Neural progenitor cell (in vitro differentiated cells): ENCODE results near the gene CD276. TPM values are rescaled to one million over a fixed set of nuclear protein-coding genes. Genes with fewer than 3 reads are reported as not detected.

Source experiments
- DNase-seq: peaks from one replicate; pipeline ENCODE4 v3.0.0-alpha.2; 2016; ENCODE audit warnings: low spot score
- H2AFZ ChIP-seq: fragments of 200-600 bp; sonication (generic); replicated peaks from 2 replicates; pipeline ENCODE4 v1.6.1; 2016; ENCODE audit warnings: antibody characterized with exemption
- H3F3A ChIP-seq: fragments of 200-600 bp; sonication (generic); 2 replicates; pipeline ENCODE4 v1.6.1; 2016; ENCODE audit warnings: antibody characterized with exemption, low read depth
- H3K27ac ChIP-seq: fragments of 200-600 bp; sonication (generic); 2 replicates; pipeline ENCODE4 v1.5.1; 2016; ENCODE audit warnings: mild to moderate bottlenecking
- H3K27me3 ChIP-seq: fragments of 200-600 bp; sonication (generic); 2 replicates; pipeline ENCODE4 v1.6.1; 2016; ENCODE audit warnings: mild to moderate bottlenecking, moderate library complexity
- H3K36me3 ChIP-seq: fragments of 200-600 bp; sonication (generic); 2 replicates; pipeline ENCODE4 v1.5.1; 2016
- H3K4me1 ChIP-seq: fragments of 200-600 bp; sonication (generic); 2 replicates; pipeline ENCODE4 v1.6.1; 2016; ENCODE audit warnings: mixed run types
- H3K4me2 ChIP-seq: fragments of 200-600 bp; sonication (generic); 2 replicates; pipeline ENCODE4 v1.6.1; 2016
- H3K4me3 ChIP-seq: fragments of 200-600 bp; sonication (generic); 2 replicates; pipeline ENCODE4 v1.5.1; 2016
- H3K79me2 ChIP-seq: fragments of 200-600 bp; sonication (generic); 2 replicates; pipeline ENCODE4 v1.6.1; 2016; ENCODE audit warnings: low read depth
- H3K9ac ChIP-seq: fragments of 200-600 bp; sonication (generic); 2 replicates; pipeline ENCODE4 v1.6.1; 2016
- H3K9me3 ChIP-seq: fragments of 200-600 bp; sonication (generic); 2 replicates; pipeline ENCODE4 v1.5.1; 2016; ENCODE audit warnings: low read depth
- H4K20me1 ChIP-seq: fragments of 200-600 bp; sonication (generic); 2 replicates; pipeline ENCODE4 v1.6.1; 2016; ENCODE audit warnings: low read depth
- H3K27ac Mint-ChIP-seq: 3 replicates; pipeline ENCODE4 v1.8.0; 2021; ENCODE audit warnings: mixed read lengths
- H3K27me3 Mint-ChIP-seq: 2 replicates; pipeline ENCODE4 v1.8.0; 2022; ENCODE audit warnings: low read depth, mild to moderate bottlenecking, inconsistent platforms, moderate library complexity, mixed read lengths; ENCODE audit not compliant: insufficient read depth
- H3K36me3 Mint-ChIP-seq: 3 replicates; pipeline ENCODE4 v1.8.0; 2021; ENCODE audit warnings: mixed read lengths
- H3K4me1 Mint-ChIP-seq: 3 replicates; pipeline ENCODE4 v1.8.0; 2021; ENCODE audit warnings: mixed read lengths
- H3K4me3 Mint-ChIP-seq: 3 replicates; pipeline ENCODE4 v1.8.0; 2021; ENCODE audit warnings: mild to moderate bottlenecking, moderate library complexity, mixed read lengths
- H3K9me3 Mint-ChIP-seq: 3 replicates; pipeline ENCODE4 v1.8.0; 2020; ENCODE audit warnings: mixed read lengths
- CTCF ChIP-seq: fragments of 200-600 bp; sonication (generic); IDR thresholded peaks from 2 replicates; pipeline ENCODE4 v1.5.1; 2017; ENCODE audit warnings: antibody characterized with exemption, mild to moderate bottlenecking
- EZH2 ChIP-seq: fragments of 200-600 bp; sonication (generic); IDR thresholded peaks from 2 replicates; pipeline ENCODE4 v1.6.1; 2017; ENCODE audit warnings: antibody characterized with exemption, mild to moderate bottlenecking, moderate library complexity
- EZH2phosphoT487 ChIP-seq: fragments of 200-600 bp; sonication (generic); IDR thresholded peaks from 2 replicates; pipeline ENCODE4 v1.6.1; 2017; ENCODE audit warnings: antibody characterized with exemption
- total RNA-seq: library from RNA; depleted of rRNA; stranded (reverse); fragments of >200 nt; gene quantifications from 2 replicates; pipeline ENCODE4 v1.2.3, GENCODE V29; 2015; ENCODE audit warnings: low replicate concordance

CD276 gene
- total RNA-seq, 1 donor from 2014 or later: 62.2 TPM

GRCh38 chr15:73660455-73660854, 23.7 kb upstream of the CD276 start:
- Histone ChIP-seq H4K20me1 (no peaks in the 10 kb centered on the region), H3K4me1 (no peaks in the 10 kb centered on the region), H3F3A (no peaks in the 10 kb centered on the region), H3K27me3 (no peaks in the 10 kb centered on the region), H2AFZ (no peak overlapping the region), H3K4me2 (no peak overlapping the region), H3K9ac (no peak overlapping the region), H3K9me3 (no peaks in the 10 kb centered on the region), H3K4me3 (no peak overlapping the region), H3K36me3 (no peaks in the 10 kb centered on the region), H3K79me2 (no peaks in the 10 kb centered on the region), H3K27ac (no peak overlapping the region)
- no peaks in the 10 kb centered on the region for H3K9me3 Mint-ChIP-seq
- peaks cover 2% of the 10 kb centered on the region for H3K27me3 Mint-ChIP-seq
- TF ChIP-seq EZH2phosphoT487 (no peak), EZH2 (no peak), CTCF (no peak)
- H3K4me1 Mint-ChIP-seq: no peaks in the 10 kb centered on the region
- no peak overlapping the region for H3K4me3 Mint-ChIP-seq
- no peak for DNase-seq
- H3K27ac Mint-ChIP-seq: no peak overlapping the region
- H3K36me3 Mint-ChIP-seq: no peaks in the 10 kb centered on the region

DNA sequence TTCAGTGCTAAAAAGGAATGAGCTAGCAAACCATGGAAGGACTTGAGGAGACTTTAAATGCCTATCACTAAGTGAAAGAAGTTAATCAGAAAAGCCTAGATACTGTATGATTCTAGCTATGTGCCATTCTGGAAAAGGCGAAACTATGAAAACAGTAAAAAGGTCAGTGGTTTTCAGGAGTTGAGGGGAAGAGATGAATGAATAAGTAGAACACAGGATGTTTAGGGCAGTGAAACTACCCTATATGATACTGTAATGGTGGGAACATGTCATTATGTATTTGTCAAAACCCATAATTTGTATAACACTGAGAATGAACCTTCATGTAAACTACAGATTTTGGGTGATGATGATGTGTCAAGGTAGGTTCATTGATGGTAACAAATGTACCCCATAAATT, 9.6 kb upstream of the CD276 start:
- no peaks in the 10 kb centered on the region for H3K36me3 Mint-ChIP-seq
- H3K27me3 ChIP-seq: no peaks in the 10 kb centered on the region
- no peak for DNase-seq
- no peaks in the 10 kb centered on the region for H3K79me2 ChIP-seq
- no peak overlapping the region for H3K27ac ChIP-seq
- H3K4me1 ChIP-seq: no peaks in the 10 kb centered on the region
- H3K4me2 ChIP-seq: no peak overlapping the region
- H3K9me3 Mint-ChIP-seq: peaks cover 2% of the 10 kb centered on the region
- no peaks in the 10 kb centered on the region for H3K9me3 ChIP-seq
- peaks cover 5% of the 10 kb centered on the region for H3K27me3 Mint-ChIP-seq
- H4K20me1 ChIP-seq: no peaks in the 10 kb centered on the region
- no peak overlapping the region for H3K27ac Mint-ChIP-seq
- no peaks in the 10 kb centered on the region for H3F3A ChIP-seq
- H2AFZ ChIP-seq: no peak overlapping the region
- H3K9ac ChIP-seq: no peak overlapping the region
- H3K4me1 Mint-ChIP-seq: no peaks in the 10 kb centered on the region
- no peak overlapping the region for H3K4me3 ChIP-seq
- TF ChIP-seq EZH2 (no peak), EZH2phosphoT487 (no peak), CTCF (no peak)
- no peak overlapping the region for H3K4me3 Mint-ChIP-seq
- H3K36me3 ChIP-seq: no peaks in the 10 kb centered on the region

DNA sequence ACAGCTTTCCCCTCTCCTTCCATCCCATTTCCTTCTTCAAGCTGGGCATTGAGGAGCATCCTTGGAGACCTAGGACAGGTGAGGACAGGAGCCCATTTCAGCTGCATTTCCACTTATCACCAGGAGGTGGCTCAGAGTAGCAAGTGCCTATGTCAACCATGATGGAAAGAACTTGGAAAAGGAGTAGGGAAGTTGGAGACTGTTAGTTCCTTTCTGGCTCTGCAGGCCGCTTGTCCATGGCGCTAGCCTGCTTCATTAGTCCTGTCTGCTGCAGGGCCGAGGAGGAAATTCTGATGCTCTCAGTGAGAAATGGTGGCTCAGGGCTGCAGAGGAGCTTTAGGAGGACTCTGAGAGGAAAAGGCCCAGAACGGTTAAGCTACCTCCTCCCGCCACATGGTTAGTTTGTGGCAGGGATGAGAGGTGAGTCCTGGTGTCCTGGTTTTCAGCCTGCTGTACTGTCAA, 7.0 kb upstream of the CD276 start:
- Mint-ChIP-seq H3K4me1 (no peaks in the 10 kb centered on the region), H3K27ac (no peak overlapping the region), H3K36me3 (no peaks in the 10 kb centered on the region), H3K4me3 (no peak overlapping the region), H3K27me3 (peaks cover 2% of the 10 kb centered on the region), H3K9me3 (peaks cover 2% of the 10 kb centered on the region)
- Histone ChIP-seq H4K20me1 (no peaks in the 10 kb centered on the region), H3K4me1 (no peaks in the 10 kb centered on the region), H3K79me2 (no peaks in the 10 kb centered on the region), H3K27me3 (no peaks in the 10 kb centered on the region), H3K4me3 (no peak overlapping the region), H3K9ac (no peak overlapping the region), H3K9me3 (no peaks in the 10 kb centered on the region), H3K4me2 (no peak overlapping the region), H3F3A (no peaks in the 10 kb centered on the region), H3K27ac (no peak overlapping the region), H2AFZ (no peak overlapping the region), H3K36me3 (no peaks in the 10 kb centered on the region)
- DNase-seq: peak; percentile 73
- no peak for TF ChIP-seq EZH2phosphoT487
- peak; percentile 73 for TF ChIP-seq CTCF
- no peak for TF ChIP-seq EZH2
